Mesenchymal stem cell (in vitro differentiated cells and primary cell): ENCODE results near the gene RASGRF2.

ENCODE experiments used
- DNase-seq: peaks from one replicate; pipeline ENCODE4 v3.0.0-alpha.2; 2013
- H2AFZ ChIP-seq: one replicate; pipeline ENCODE4 v1.6.1; 2013; ENCODE audit warnings: low read depth, mild to moderate bottlenecking, control low read depth, inconsistent platforms, low read length, moderate library complexity
- H2AK5ac ChIP-seq: 2 replicates; pipeline ENCODE4 v1.6.1; 2013; ENCODE audit warnings: low read length, moderate library complexity, mild to moderate bottlenecking, inconsistent platforms; ENCODE audit not compliant: severe bottlenecking
- H2BK120ac ChIP-seq: one replicate; pipeline ENCODE4 v1.6.1; 2013; ENCODE audit warnings: low read depth, mild to moderate bottlenecking, inconsistent platforms, low read length, moderate library complexity
- H2BK12ac ChIP-seq, 2 experiments: one replicate each; pipeline ENCODE4 v1.6.1; 2013; ENCODE audit warnings: inconsistent platforms in 2 of 2, low read length in 2 of 2, mild to moderate bottlenecking in 2 of 2, moderate library complexity in 2 of 2, control low read depth in 1 of 2
- H2BK15ac ChIP-seq: one replicate; pipeline ENCODE4 v1.6.1; 2013; ENCODE audit warnings: mild to moderate bottlenecking, low read depth, inconsistent platforms; ENCODE audit not compliant: poor library complexity, severe bottlenecking
- H2BK5ac ChIP-seq: 2 replicates; pipeline ENCODE4 v1.6.1; 2013; ENCODE audit warnings: low read depth, mild to moderate bottlenecking, low read length, control low read depth, inconsistent platforms; ENCODE audit not compliant: poor library complexity, severe bottlenecking
- H3K14ac ChIP-seq, 2 experiments: one replicate each; pipeline ENCODE4 v1.6.1; 2013; ENCODE audit warnings: inconsistent platforms in 2 of 2, low read length in 2 of 2, control low read depth in 1 of 2, mild to moderate bottlenecking in 1 of 2, moderate library complexity in 1 of 2
- H3K18ac ChIP-seq, 2 experiments: one replicate each; pipeline ENCODE4 v1.6.1; 2013; ENCODE audit warnings: inconsistent platforms in 2 of 2, low read length in 2 of 2, control low read depth in 1 of 2, low read depth in 1 of 2, mild to moderate bottlenecking in 1 of 2
- H3K23ac ChIP-seq, 2 experiments: one replicate each; pipeline ENCODE4 v1.6.1; 2013; ENCODE audit warnings: inconsistent platforms in 2 of 2, low read length in 2 of 2, mild to moderate bottlenecking in 2 of 2, moderate library complexity in 2 of 2, control low read depth in 1 of 2
- H3K27ac ChIP-seq: 2 replicates; pipeline ENCODE4 v1.5.1; 2013; ENCODE audit warnings: mild to moderate bottlenecking, moderate library complexity, low read length, control low read depth, inconsistent platforms; ENCODE audit not compliant: poor library complexity, severe bottlenecking
- H3K27me3 ChIP-seq, 2 experiments: 2 replicates each; pipeline versions ENCODE4 v1.6.1 to v1.7.0; 2013; ENCODE audit warnings: low read length in 2 of 2, mild to moderate bottlenecking in 2 of 2, moderate library complexity in 2 of 2, control low read depth in 1 of 2, inconsistent platforms in 1 of 2; ENCODE audit not compliant: control insufficient read depth in 1 of 2, insufficient read depth in 1 of 2
- H3K36me3 ChIP-seq, 2 experiments: 2 replicates each; pipeline versions ENCODE4 v1.6.1 to v1.7.0; 2013; ENCODE audit warnings: low read length in 2 of 2, control low read depth in 1 of 2, inconsistent platforms in 1 of 2, low read depth in 1 of 2, mild to moderate bottlenecking in 1 of 2; ENCODE audit not compliant: insufficient read depth in 2 of 2, control insufficient read depth in 1 of 2
- H3K4ac ChIP-seq, 2 experiments: one replicate each; pipeline ENCODE4 v1.6.1; 2013; ENCODE audit warnings: inconsistent platforms in 2 of 2, low read length in 2 of 2, mild to moderate bottlenecking in 2 of 2, moderate library complexity in 2 of 2, control low read depth in 1 of 2, low read depth in 1 of 2
- H3K4me1 ChIP-seq: 2 replicates; pipeline ENCODE4 v1.6.1; 2013; ENCODE audit warnings: low read depth, low read length, control low read depth; ENCODE audit not compliant: control insufficient read depth, insufficient read depth
- H3K4me2 ChIP-seq: 2 replicates; pipeline ENCODE4 v1.6.1; 2013; ENCODE audit warnings: low read length, mild to moderate bottlenecking, inconsistent platforms; ENCODE audit not compliant: poor library complexity, severe bottlenecking
- H3K4me3 ChIP-seq, 2 experiments: 2 replicates each; pipeline versions ENCODE4 v1.5.1 to v1.7.0; 2013; ENCODE audit warnings: low read length in 2 of 2, mild to moderate bottlenecking in 2 of 2, control low read depth in 1 of 2, low read depth in 1 of 2; ENCODE audit not compliant: insufficient read depth in 1 of 2
- H3K79me1 ChIP-seq: replicated peaks from 2 replicates; pipeline ENCODE4 v1.6.1; 2013; ENCODE audit warnings: mild to moderate bottlenecking, control low read depth, low read length, inconsistent platforms; ENCODE audit not compliant: poor library complexity, severe bottlenecking
- H3K9ac ChIP-seq: 2 replicates; pipeline ENCODE4 v1.7.0; 2013; ENCODE audit warnings: mild to moderate bottlenecking, low read length, moderate library complexity
- H3K9me3 ChIP-seq: 2 replicates; pipeline ENCODE4 v1.7.0; 2013; ENCODE audit warnings: mild to moderate bottlenecking, low read length; ENCODE audit not compliant: control insufficient read depth
- H4K8ac ChIP-seq: one replicate; pipeline ENCODE4 v1.6.1; 2013; ENCODE audit warnings: inconsistent platforms, mild to moderate bottlenecking, low read length, moderate library complexity
- H4K91ac ChIP-seq: one replicate; pipeline ENCODE4 v1.6.1; 2013; ENCODE audit warnings: mild to moderate bottlenecking, low read length, inconsistent platforms
- WGBS: methylation state at CpG from one replicate; pipeline ENCODE4 v1.1.7; 2013; ENCODE audit warnings: mixed read lengths; 5-methylcytosine and 5-hydroxymethylcytosine counted together

RASGRF2 gene

GRCh38 chr5:81188962-81189361 lies 228.8 kb downstream of the RASGRF2 start:
- no peak overlapping the region for H3K14ac ChIP-seq
- 71% methylated on average over 6 of the region's 6 CpGs for WGBS
- no peak overlapping the region for H2AFZ ChIP-seq
- no peak overlapping the region for H2BK15ac ChIP-seq
- no peak overlapping the region for H3K4me2 ChIP-seq
- no peaks in the 10 kb centered on the region for H3K79me1 ChIP-seq
- no peaks in the 10 kb centered on the region for H3K9me3 ChIP-seq
- H3K4ac ChIP-seq = no peak overlapping the region
- H3K27ac ChIP-seq = no peak overlapping the region
- H2BK12ac ChIP-seq = no peak overlapping the region
- DNase-seq = no peak
- H4K8ac ChIP-seq = no peak overlapping the region
- peaks cover 3% of the 10 kb centered on the region for H3K4me1 ChIP-seq
- H3K27me3 ChIP-seq = peaks cover 0 to 8% of the 10 kb centered on the region in 2 experiments
- peak overlapping the region in 1 of 2 experiments; percentile 9 for H3K23ac ChIP-seq
- no peak overlapping the region for H2BK120ac ChIP-seq
- H2AK5ac ChIP-seq = no peak overlapping the region
- H3K36me3 ChIP-seq = no peaks in the 10 kb centered on the region
- no peak overlapping the region for H3K18ac ChIP-seq
- no peak overlapping the region for H3K4me3 ChIP-seq
- H4K91ac ChIP-seq = no peak overlapping the region
- no peak overlapping the region for H2BK5ac ChIP-seq
- H3K9ac ChIP-seq = no peak overlapping the region

GRCh38 chr5:81189875-81190498 lies 229.8 kb downstream of the RASGRF2 start:
- Histone ChIP-seq H3K4me1 (peaks cover 7% of the 10 kb centered on the region), H2BK5ac (no peak overlapping the region), H3K9ac (no peak overlapping the region), H3K27ac (no peak overlapping the region), H3K18ac (no peak overlapping the region), H2AFZ (no peak overlapping the region), H3K36me3 (no peaks in the 10 kb centered on the region), H3K4ac (no peak overlapping the region), H3K14ac (no peak overlapping the region), H3K4me3 (no peak overlapping the region), H3K23ac (no peak overlapping the region), H2BK15ac (no peak overlapping the region), H3K9me3 (no peaks in the 10 kb centered on the region), H3K4me2 (no peak overlapping the region), H4K91ac (no peak overlapping the region), H2AK5ac (no peak overlapping the region), H3K27me3 (peaks cover 0 to 8% of the 10 kb centered on the region in 2 experiments), H2BK12ac (no peak overlapping the region), H3K79me1 (no peaks in the 10 kb centered on the region), H2BK120ac (no peak overlapping the region), H4K8ac (peak overlapping the region; percentile 9)
- DNase-seq = no peak
- 69% methylated on average over 14 of the region's 14 CpGs for WGBS

GRCh38 chr5:81191726-81192372 lies 231.7 kb downstream of the RASGRF2 start:
- H3K27me3 ChIP-seq = peaks cover 0 to 6% of the 10 kb centered on the region in 2 experiments
- peaks cover 7% of the 10 kb centered on the region for H3K4me1 ChIP-seq
- no peak overlapping the region for H2AFZ ChIP-seq
- H2AK5ac ChIP-seq = no peak overlapping the region
- H2BK12ac ChIP-seq = no peak overlapping the region
- no peak for DNase-seq
- H3K4me3 ChIP-seq = no peak overlapping the region
- no peak overlapping the region for H3K27ac ChIP-seq
- H3K36me3 ChIP-seq = no peaks in the 10 kb centered on the region
- no peaks in the 10 kb centered on the region for H3K79me1 ChIP-seq
- H2BK15ac ChIP-seq = no peak overlapping the region
- no peak overlapping the region for H3K4me2 ChIP-seq
- no peak overlapping the region for H4K91ac ChIP-seq
- no peaks in the 10 kb centered on the region for H3K9me3 ChIP-seq
- 100% methylated on average over 8 of the region's 9 CpGs for WGBS
- no peak overlapping the region for H3K9ac ChIP-seq
- no peak overlapping the region for H3K4ac ChIP-seq
- no peak overlapping the region for H3K14ac ChIP-seq
- no peak overlapping the region for H3K23ac ChIP-seq
- no peak overlapping the region for H3K18ac ChIP-seq
- H4K8ac ChIP-seq = no peak overlapping the region
- no peak overlapping the region for H2BK5ac ChIP-seq
- no peak overlapping the region for H2BK120ac ChIP-seq

- Histone ChIP-seq H3K4ac (no peak overlapping the region), H3K9me3 (no peaks in the 10 kb centered on the region), H3K14ac (no peak overlapping the region), H3K27ac (no peak overlapping the region), H3K79me1 (no peaks in the 10 kb centered on the region), H3K18ac (no peak overlapping the region), H2BK120ac (no peak overlapping the region), H3K4me3 (no peak overlapping the region), H3K4me1 (peaks cover 7% of the 10 kb centered on the region), H4K91ac (no peak overlapping the region), H3K4me2 (no peak overlapping the region), H2BK5ac (no peak overlapping the region), H2AFZ (no peak overlapping the region), H3K23ac (no peak overlapping the region), H4K8ac (no peak overlapping the region), H2BK15ac (no peak overlapping the region), H3K36me3 (no peaks in the 10 kb centered on the region), H2AK5ac (no peak overlapping the region), H3K9ac (no peak overlapping the region), H3K27me3 (peaks cover 0 to 5% of the 10 kb centered on the region in 2 experiments), H2BK12ac (no peak overlapping the region)
- peak; percentile 10 for DNase-seq
- WGBS = 88% methylated on average over 7 of the region's 8 CpGs
Observed at GRCh38 chr5:81192373-81192750, 232.2 kb downstream of the RASGRF2 start.
